CD4-positive, alpha-beta T cell (primary cell): ENCODE measurements around the gene TRMT1L. TPM values are rescaled to one million over a fixed set of nuclear protein-coding genes. Genes with fewer than 3 reads are reported as not detected.

ENCODE experiments used
- ATAC-seq: fragments of 200-7000 bp; cut with Tn5 transposase; one replicate; pipeline ENCODE4 v1.10.0; 2022; ENCODE audit warnings: mild to moderate bottlenecking; ENCODE audit not compliant: poor library complexity
- CTCF ChIA-PET: fragments of 350-600 bp; sonication (Branson Sonifier 250); formaldehyde crosslinking; loops from one replicate; lab custom pipeline; 2021; ENCODE audit warnings: antibody characterized with exemption, inconsistent platforms; lab: Charles Lee
- POLR2A ChIA-PET: fragments of 350-600 bp; sonication (Branson Sonifier 250); formaldehyde crosslinking; loops from one replicate; lab custom pipeline; 2021; ENCODE audit warnings: antibody characterized with exemption, inconsistent platforms; lab: Charles Lee
- DNase-seq, 14 experiments: peaks; one replicate each; pipeline ENCODE4 v3.0.0-alpha.2; 2013 to 2020; ENCODE audit warnings: mixed read lengths in 2 of 14
- H3K27ac ChIP-seq, 2 donors: one replicate each; pipeline versions ENCODE4 v1.5.1 to v1.7.0; 2013; ENCODE audit warnings: low read length in 2 of 2, low read depth in 1 of 2, mild to moderate bottlenecking in 1 of 2
- H3K27me3 ChIP-seq, 2 experiments: 1 replicate in 1 of 2; 2 replicates in 1 of 2; pipeline versions ENCODE4 v1.6.1 to v1.7.0; 2013; ENCODE audit warnings: low read length in 2 of 2, control low read depth in 1 of 2, mild to moderate bottlenecking in 1 of 2, moderate library complexity in 1 of 2; ENCODE audit not compliant: insufficient read depth in 2 of 2, control insufficient read depth in 1 of 2
- H3K36me3 ChIP-seq: one replicate; pipeline ENCODE4 v1.6.1; 2013; ENCODE audit warnings: low read length, control low read depth; ENCODE audit not compliant: insufficient read depth
- H3K4me1 ChIP-seq: one replicate; pipeline ENCODE4 v1.6.1; 2013; ENCODE audit warnings: low read length, control low read depth; ENCODE audit not compliant: insufficient read depth
- H3K4me3 ChIP-seq: one replicate; pipeline ENCODE4 v1.5.1; 2013; ENCODE audit warnings: mild to moderate bottlenecking, low read length, moderate library complexity
- H3K9me3 ChIP-seq, 2 experiments: 1 replicate in 1 of 2; 2 replicates in 1 of 2; pipeline versions ENCODE4 v1.6.1 to v1.7.0; 2013; ENCODE audit warnings: low read length in 2 of 2, mild to moderate bottlenecking in 2 of 2, control low read depth in 1 of 2, moderate library complexity in 1 of 2; ENCODE audit not compliant: control insufficient read depth in 1 of 2, insufficient read depth in 1 of 2
- H3K27ac Mint-ChIP-seq: one replicate; pipeline ENCODE4 v1.8.0; 2020; ENCODE audit warnings: mixed read lengths
- H3K27me3 Mint-ChIP-seq: one replicate; pipeline ENCODE4 v1.8.0; 2021; ENCODE audit warnings: mixed read lengths
- H3K36me3 Mint-ChIP-seq: one replicate; pipeline ENCODE4 v1.8.0; 2021; ENCODE audit warnings: low read depth, mixed read lengths
- H3K4me1 Mint-ChIP-seq: one replicate; pipeline ENCODE4 v1.8.0; 2021; ENCODE audit warnings: low read depth, mixed read lengths
- H3K4me3 Mint-ChIP-seq: one replicate; pipeline ENCODE4 v1.8.0; 2020; ENCODE audit warnings: mild to moderate bottlenecking, mixed read lengths
- H3K9me3 Mint-ChIP-seq: one replicate; pipeline ENCODE4 v1.8.0; 2020; ENCODE audit warnings: mixed read lengths
- intact Hi-C, 2 experiments: fragments of 100-400 bp; cut with DNase I in 1 of 2; cut with micrococcal nuclease in 1 of 2; formaldehyde crosslinking; loops; one replicate each; pipeline versions ENCODE4 v1.15.1 to v1.9.0; 2023 to 2025; cut with DNase I, micrococcal nuclease
- total RNA-seq, 174 experiments: library from RNA in 2 of 174; stranded (reverse) in 2 of 174; gene quantifications; one replicate each; pipeline ENCODE4 v1.2.3 and lab custom pipeline; 2021 to 2026
- TF ChIP-seq, protein P1 (sequence below): fragments of 200-600 bp; IDR thresholded peaks from one replicate; pipeline ENCODE4 v1.8.0; 2022; ENCODE audit warnings: antibody characterized with exemption, mild to moderate bottlenecking

The TRMT1L gene
- total RNA-seq, 2 experiments from 2014 or later: 2.8 to 4.7 TPM

DNA sequence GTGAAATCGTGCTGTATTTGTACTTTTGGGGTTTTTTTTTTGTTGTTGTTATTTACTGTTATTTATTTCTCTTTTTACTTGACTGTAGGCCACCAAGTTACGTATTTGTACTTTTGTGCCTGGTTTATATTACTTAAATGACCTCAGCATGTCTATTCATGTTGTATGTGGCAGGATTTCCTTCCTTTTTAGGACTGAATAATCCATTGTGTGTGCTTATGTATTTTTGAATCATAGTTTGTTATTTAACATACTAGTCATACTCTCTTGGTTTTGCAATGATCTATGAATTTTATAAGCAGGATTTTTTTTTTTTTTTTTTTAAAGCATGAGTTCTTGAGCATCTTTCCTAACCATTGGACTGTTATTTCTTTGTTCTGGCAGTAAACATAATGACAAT lies 60.2 kb downstream of the TRMT1L start:
- CTCF ChIA-PET: interaction anchor here (0.8 kb wide), 1 partner anchor 27 kb away, joined by 4 read pairs; no protein-coding TSS in a partner anchor
- ATAC-seq (no peak), DNase-seq (no peak)
- Mint-ChIP-seq H3K4me1 (no peaks in the 10 kb centered on the region), H3K9me3 (no peaks in the 10 kb centered on the region), H3K36me3 (peaks cover 92% of the 10 kb centered on the region), H3K4me3 (no peak overlapping the region), H3K27ac (no peak overlapping the region), H3K27me3 (no peaks in the 10 kb centered on the region)
- intact Hi-C loops: no loop called here
- POLR2A ChIA-PET: no interaction called here
- Histone ChIP-seq H3K36me3 (peaks cover 57% of the 10 kb centered on the region), H3K4me1 (no peaks in the 10 kb centered on the region), H3K9me3 (no peaks in the 10 kb centered on the region), H3K4me3 (no peak overlapping the region), H3K27ac (no peak overlapping the region), H3K27me3 (no peaks in the 10 kb centered on the region)
- TF ChIP-seq, protein P1, sequence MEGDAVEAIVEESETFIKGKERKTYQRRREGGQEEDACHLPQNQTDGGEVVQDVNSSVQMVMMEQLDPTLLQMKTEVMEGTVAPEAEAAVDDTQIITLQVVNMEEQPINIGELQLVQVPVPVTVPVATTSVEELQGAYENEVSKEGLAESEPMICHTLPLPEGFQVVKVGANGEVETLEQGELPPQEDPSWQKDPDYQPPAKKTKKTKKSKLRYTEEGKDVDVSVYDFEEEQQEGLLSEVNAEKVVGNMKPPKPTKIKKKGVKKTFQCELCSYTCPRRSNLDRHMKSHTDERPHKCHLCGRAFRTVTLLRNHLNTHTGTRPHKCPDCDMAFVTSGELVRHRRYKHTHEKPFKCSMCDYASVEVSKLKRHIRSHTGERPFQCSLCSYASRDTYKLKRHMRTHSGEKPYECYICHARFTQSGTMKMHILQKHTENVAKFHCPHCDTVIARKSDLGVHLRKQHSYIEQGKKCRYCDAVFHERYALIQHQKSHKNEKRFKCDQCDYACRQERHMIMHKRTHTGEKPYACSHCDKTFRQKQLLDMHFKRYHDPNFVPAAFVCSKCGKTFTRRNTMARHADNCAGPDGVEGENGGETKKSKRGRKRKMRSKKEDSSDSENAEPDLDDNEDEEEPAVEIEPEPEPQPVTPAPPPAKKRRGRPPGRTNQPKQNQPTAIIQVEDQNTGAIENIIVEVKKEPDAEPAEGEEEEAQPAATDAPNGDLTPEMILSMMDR: no peak

DNA sequence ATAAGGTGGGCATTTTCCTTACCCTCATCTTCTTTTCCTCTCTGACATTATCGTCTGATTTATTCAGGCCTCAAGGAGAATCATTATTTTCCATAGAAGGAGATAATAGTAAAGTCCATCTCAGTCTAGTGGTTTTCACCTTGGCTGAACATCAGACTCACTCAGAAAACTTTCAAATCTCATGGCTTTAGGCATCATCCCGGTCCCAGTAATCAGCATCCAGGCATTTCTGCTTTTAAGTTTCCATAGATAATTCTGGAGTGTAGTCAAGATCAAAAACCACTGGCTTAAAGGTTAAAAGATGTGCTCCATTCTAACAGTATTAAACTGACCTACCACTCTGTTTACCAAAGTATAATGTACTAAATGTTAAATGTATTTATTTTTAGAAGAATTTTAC lies 62.0 kb downstream of the TRMT1L start:
- Mint-ChIP-seq H3K4me1 (peaks cover 3% of the 10 kb centered on the region), H3K27me3 (no peaks in the 10 kb centered on the region), H3K4me3 (no peak overlapping the region), H3K36me3 (peaks cover 91% of the 10 kb centered on the region), H3K27ac (no peak overlapping the region), H3K9me3 (no peaks in the 10 kb centered on the region)
- H3K27ac ChIP-seq: no peak overlapping the region
- TF ChIP-seq, protein P1: no peak
- POLR2A ChIA-PET: no interaction called here
- CTCF ChIA-PET: no interaction called here
- DNase-seq (no peak), ATAC-seq (no peak)
- H3K36me3 ChIP-seq: peaks cover 57% of the 10 kb centered on the region
- H3K27me3 ChIP-seq: no peaks in the 10 kb centered on the region
- H3K9me3 ChIP-seq: no peaks in the 10 kb centered on the region
- H3K4me1 ChIP-seq: no peaks in the 10 kb centered on the region
- intact Hi-C loops: no loop called here
- H3K4me3 ChIP-seq: no peak overlapping the region

DNA sequence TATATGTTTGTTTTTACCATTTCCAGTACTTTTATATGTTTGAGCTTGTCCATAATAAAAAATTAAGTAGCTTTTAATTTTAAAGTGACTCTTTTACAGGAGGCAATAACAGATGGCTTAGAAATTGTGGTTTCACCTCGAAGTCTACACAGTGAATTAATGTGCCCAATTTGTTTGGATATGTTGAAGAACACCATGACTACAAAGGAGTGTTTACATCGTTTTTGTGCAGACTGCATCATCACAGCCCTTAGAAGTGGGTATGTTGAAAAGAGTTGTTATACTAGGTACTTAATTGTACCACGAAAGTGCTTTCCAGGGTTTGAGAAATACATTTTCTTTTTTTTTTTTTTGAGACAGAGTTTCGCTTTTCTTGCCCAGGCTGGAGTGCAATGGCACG lies 65.3 kb downstream of the TRMT1L start:
- DNase-seq (no peak), ATAC-seq (no peak)
- POLR2A ChIA-PET: no interaction called here
- no peak overlapping the region for H3K4me3 ChIP-seq
- Mint-ChIP-seq H3K27me3 (no peaks in the 10 kb centered on the region), H3K4me3 (no peak overlapping the region), H3K27ac (no peak overlapping the region), H3K4me1 (peaks cover 6% of the 10 kb centered on the region), H3K36me3 (peaks cover 87% of the 10 kb centered on the region), H3K9me3 (no peaks in the 10 kb centered on the region)
- H3K4me1 ChIP-seq: no peaks in the 10 kb centered on the region
- no peaks in the 10 kb centered on the region for H3K27me3 ChIP-seq
- H3K27ac ChIP-seq: no peak overlapping the region
- CTCF ChIA-PET: interaction anchor here (1.5 kb wide), 1 partner anchor 286 kb away, joined by 3 read pairs; no protein-coding TSS in a partner anchor
- TF ChIP-seq, protein P1: no peak
- peaks cover 59% of the 10 kb centered on the region for H3K36me3 ChIP-seq
- H3K9me3 ChIP-seq: no peaks in the 10 kb centered on the region
- intact Hi-C loops: no loop called here
